ENCODE data around the gene OLFM2.

DNA sequence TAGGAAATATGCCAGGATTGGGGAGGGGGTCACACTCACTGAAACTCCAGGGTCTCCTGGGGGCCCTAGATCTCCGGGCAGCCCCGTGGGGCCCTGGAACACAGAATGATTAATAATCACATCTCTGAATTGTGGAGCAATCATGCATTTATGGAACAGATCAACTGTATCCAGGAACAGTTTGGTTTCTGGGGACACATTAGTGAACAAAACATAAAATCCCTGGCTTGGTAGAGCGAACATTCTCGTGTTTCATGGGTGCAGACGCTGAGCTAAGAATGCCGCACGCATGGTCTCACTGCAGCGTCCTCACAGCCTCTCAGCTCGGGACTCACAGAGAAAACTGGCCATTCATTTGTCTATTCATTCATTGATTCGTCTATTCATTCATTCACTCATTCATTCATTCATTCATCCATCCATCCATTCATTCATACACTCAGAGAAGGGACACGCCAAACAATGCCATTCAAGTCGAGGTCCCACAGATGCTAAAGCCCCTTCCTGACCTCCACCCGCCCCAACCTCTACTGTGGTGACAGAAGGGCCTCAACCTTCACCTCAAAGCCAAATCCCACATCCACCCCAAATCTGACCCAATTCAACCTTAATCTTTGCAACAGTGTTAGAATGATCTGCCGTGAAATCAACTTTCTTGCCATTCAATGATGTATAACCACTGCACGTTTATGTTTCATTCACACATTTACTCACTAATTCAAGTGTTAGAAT lies 35.0 kb upstream of the OLFM2 start:
- TF ChIP-seq, protein P1, sequence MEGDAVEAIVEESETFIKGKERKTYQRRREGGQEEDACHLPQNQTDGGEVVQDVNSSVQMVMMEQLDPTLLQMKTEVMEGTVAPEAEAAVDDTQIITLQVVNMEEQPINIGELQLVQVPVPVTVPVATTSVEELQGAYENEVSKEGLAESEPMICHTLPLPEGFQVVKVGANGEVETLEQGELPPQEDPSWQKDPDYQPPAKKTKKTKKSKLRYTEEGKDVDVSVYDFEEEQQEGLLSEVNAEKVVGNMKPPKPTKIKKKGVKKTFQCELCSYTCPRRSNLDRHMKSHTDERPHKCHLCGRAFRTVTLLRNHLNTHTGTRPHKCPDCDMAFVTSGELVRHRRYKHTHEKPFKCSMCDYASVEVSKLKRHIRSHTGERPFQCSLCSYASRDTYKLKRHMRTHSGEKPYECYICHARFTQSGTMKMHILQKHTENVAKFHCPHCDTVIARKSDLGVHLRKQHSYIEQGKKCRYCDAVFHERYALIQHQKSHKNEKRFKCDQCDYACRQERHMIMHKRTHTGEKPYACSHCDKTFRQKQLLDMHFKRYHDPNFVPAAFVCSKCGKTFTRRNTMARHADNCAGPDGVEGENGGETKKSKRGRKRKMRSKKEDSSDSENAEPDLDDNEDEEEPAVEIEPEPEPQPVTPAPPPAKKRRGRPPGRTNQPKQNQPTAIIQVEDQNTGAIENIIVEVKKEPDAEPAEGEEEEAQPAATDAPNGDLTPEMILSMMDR (conservative IDR thresholded peaks at IDR 0.05; ENCODE audit: low read depth in 2 of 2) = no peak
- TF ChIP-seq POLR2AphosphoS5 (IDR thresholded peaks at IDR 0.05; ENCODE audit: low read depth) = no peak
- TF ChIP-seq, protein P2, sequence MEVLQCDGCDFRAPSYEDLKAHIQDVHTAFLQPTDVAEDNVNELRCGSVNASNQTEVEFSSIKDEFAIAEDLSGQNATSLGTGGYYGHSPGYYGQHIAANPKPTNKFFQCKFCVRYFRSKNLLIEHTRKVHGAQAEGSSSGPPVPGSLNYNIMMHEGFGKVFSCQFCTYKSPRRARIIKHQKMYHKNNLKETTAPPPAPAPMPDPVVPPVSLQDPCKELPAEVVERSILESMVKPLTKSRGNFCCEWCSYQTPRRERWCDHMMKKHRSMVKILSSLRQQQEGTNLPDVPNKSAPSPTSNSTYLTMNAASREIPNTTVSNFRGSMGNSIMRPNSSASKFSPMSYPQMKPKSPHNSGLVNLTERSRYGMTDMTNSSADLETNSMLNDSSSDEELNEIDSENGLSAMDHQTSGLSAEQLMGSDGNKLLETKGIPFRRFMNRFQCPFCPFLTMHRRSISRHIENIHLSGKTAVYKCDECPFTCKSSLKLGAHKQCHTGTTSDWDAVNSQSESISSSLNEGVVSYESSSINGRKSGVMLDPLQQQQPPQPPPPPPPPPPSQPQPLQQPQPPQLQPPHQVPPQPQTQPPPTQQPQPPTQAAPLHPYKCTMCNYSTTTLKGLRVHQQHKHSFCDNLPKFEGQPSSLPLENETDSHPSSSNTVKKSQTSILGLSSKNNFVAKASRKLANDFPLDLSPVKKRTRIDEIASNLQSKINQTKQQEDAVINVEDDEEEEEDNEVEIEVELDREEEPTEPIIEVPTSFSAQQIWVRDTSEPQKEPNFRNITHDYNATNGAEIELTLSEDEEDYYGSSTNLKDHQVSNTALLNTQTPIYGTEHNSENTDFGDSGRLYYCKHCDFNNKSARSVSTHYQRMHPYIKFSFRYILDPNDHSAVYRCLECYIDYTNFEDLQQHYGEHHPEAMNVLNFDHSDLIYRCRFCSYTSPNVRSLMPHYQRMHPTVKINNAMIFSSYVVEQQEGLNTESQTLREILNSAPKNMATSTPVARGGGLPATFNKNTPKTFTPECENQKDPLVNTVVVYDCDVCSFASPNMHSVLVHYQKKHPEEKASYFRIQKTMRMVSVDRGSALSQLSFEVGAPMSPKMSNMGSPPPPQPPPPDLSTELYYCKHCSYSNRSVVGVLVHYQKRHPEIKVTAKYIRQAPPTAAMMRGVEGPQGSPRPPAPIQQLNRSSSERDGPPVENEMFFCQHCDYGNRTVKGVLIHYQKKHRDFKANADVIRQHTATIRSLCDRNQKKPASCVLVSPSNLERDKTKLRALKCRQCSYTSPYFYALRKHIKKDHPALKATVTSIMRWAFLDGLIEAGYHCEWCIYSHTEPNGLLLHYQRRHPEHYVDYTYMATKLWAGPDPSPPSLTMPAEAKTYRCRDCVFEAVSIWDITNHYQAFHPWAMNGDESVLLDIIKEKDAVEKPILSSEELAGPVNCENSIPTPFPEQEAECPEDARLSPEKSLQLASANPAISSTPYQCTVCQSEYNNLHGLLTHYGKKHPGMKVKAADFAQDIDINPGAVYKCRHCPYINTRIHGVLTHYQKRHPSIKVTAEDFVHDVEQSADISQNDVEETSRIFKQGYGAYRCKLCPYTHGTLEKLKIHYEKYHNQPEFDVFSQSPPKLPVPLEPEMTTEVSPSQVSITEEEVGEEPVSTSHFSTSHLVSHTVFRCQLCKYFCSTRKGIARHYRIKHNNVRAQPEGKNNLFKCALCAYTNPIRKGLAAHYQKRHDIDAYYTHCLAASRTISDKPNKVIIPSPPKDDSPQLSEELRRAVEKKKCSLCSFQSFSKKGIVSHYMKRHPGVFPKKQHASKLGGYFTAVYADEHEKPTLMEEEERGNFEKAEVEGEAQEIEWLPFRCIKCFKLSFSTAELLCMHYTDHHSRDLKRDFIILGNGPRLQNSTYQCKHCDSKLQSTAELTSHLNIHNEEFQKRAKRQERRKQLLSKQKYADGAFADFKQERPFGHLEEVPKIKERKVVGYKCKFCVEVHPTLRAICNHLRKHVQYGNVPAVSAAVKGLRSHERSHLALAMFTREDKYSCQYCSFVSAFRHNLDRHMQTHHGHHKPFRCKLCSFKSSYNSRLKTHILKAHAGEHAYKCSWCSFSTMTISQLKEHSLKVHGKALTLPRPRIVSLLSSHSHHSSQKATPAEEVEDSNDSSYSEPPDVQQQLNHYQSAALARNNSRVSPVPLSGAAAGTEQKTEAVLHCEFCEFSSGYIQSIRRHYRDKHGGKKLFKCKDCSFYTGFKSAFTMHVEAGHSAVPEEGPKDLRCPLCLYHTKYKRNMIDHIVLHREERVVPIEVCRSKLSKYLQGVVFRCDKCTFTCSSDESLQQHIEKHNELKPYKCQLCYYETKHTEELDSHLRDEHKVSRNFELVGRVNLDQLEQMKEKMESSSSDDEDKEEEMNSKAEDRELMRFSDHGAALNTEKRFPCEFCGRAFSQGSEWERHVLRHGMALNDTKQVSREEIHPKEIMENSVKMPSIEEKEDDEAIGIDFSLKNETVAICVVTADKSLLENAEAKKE (CRISPR knock-in tag; IDR thresholded peaks at IDR 0.05) = no peak
- TF ChIP-seq, protein P3, sequence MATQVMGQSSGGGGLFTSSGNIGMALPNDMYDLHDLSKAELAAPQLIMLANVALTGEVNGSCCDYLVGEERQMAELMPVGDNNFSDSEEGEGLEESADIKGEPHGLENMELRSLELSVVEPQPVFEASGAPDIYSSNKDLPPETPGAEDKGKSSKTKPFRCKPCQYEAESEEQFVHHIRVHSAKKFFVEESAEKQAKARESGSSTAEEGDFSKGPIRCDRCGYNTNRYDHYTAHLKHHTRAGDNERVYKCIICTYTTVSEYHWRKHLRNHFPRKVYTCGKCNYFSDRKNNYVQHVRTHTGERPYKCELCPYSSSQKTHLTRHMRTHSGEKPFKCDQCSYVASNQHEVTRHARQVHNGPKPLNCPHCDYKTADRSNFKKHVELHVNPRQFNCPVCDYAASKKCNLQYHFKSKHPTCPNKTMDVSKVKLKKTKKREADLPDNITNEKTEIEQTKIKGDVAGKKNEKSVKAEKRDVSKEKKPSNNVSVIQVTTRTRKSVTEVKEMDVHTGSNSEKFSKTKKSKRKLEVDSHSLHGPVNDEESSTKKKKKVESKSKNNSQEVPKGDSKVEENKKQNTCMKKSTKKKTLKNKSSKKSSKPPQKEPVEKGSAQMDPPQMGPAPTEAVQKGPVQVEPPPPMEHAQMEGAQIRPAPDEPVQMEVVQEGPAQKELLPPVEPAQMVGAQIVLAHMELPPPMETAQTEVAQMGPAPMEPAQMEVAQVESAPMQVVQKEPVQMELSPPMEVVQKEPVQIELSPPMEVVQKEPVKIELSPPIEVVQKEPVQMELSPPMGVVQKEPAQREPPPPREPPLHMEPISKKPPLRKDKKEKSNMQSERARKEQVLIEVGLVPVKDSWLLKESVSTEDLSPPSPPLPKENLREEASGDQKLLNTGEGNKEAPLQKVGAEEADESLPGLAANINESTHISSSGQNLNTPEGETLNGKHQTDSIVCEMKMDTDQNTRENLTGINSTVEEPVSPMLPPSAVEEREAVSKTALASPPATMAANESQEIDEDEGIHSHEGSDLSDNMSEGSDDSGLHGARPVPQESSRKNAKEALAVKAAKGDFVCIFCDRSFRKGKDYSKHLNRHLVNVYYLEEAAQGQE (IDR thresholded peaks at IDR 0.05; ENCODE audit: unreplicated experiment) = no peak
- no peak for TF ChIP-seq EZH2phosphoT487 (IDR thresholded peaks at IDR 0.05; ENCODE audit: unreplicated experiment)
- TF ChIP-seq EZH2 (IDR thresholded peaks at IDR 0.05; ENCODE audit: low read depth, unreplicated experiment) = no peak
- TF ChIP-seq CREB1 (CRISPR knock-in tag; IDR thresholded peaks at IDR 0.05; ENCODE audit: low read depth) = no peak
